Measurements from ENCODE around the gene KCNE4.

Gene KCNE4

GRCh38 chr2:223057569-223057968 is 5.6 kb downstream of the KCNE4 start:
- no peak for TF ChIP-seq CTCF (IDR thresholded peaks at IDR 0.05)
- no peak for TF ChIP-seq ZFX (IDR thresholded peaks at IDR 0.05; ENCODE audit: borderline replicate concordance)
- no peak overlapping the region for H3K27ac ChIP-seq

GRCh38 chr2:223058952-223059716 is 7.1 kb downstream of the KCNE4 start:
- no peak overlapping the region for H3K27ac ChIP-seq
- TF ChIP-seq ZFX (IDR thresholded peaks at IDR 0.05; ENCODE audit: borderline replicate concordance) (no peak), CTCF (IDR thresholded peaks at IDR 0.05) (no peak)

GRCh38 chr2:223060201-223060825 is 8.3 kb downstream of the KCNE4 start:
- TF ChIP-seq ZFX (IDR thresholded peaks at IDR 0.05; ENCODE audit: borderline replicate concordance) (no peak), CTCF (IDR thresholded peaks at IDR 0.05) (no peak)
- no peak overlapping the region for H3K27ac ChIP-seq

- TF ChIP-seq CTCF (IDR thresholded peaks at IDR 0.05), result no peak
- TF ChIP-seq ZFX (IDR thresholded peaks at IDR 0.05; ENCODE audit: borderline replicate concordance), result no peak
- H3K27ac ChIP-seq, result no peak overlapping the region
Measured at GRCh38 chr2:223062396-223062795, 10.4 kb downstream of the KCNE4 start.

GRCh38 chr2:223065107-223065506 is 13.1 kb downstream of the KCNE4 start:
- H3K27ac ChIP-seq, result no peak overlapping the region
- TF ChIP-seq CTCF (IDR thresholded peaks at IDR 0.05) (no peak), ZFX (IDR thresholded peaks at IDR 0.05; ENCODE audit: borderline replicate concordance) (no peak)

GRCh38 chr2:223066721-223067120 is 14.7 kb downstream of the KCNE4 start:
- no peak overlapping the region for H3K27ac ChIP-seq
- TF ChIP-seq ZFX (IDR thresholded peaks at IDR 0.05; ENCODE audit: borderline replicate concordance), result no peak
- TF ChIP-seq CTCF (IDR thresholded peaks at IDR 0.05), result no peak

GRCh38 chr2:223068071-223068470 is 16.1 kb downstream of the KCNE4 start:
- no peak overlapping the region for H3K27ac ChIP-seq
- TF ChIP-seq ZFX (IDR thresholded peaks at IDR 0.05; ENCODE audit: borderline replicate concordance), result no peak
- TF ChIP-seq CTCF (IDR thresholded peaks at IDR 0.05), result no peak
